Fibroblast of skin of left quadriceps (primary cell): Measurements from ENCODE around the gene YBX1.
"Not testable (repeated sequence)": the region's sequence is repeated elsewhere in the genome, so short reads cannot be mapped to it uniquely, and the experiment has no call there.

Source experiments
- DNase-seq, 2 experiments: peaks; one replicate each; pipeline ENCODE4 v3.0.0-alpha.2; 2013; ENCODE audit warnings: low read depth in 2 of 2

Gene YBX1

GRCh38 chr1:42681741-42682483, at the start of gene YBX1:
YBX1 (plus strand) TSS chr1:42682418; CDS start chr1:42682566, 148 bp downstream.
- DNase-seq: peak; percentile 98 to 99

GRCh38 chr1:42639116-42639515, 43.1 kb upstream of the YBX1 start:
- DNase-seq: no peak

GRCh38 chr1:42646056-42646455, 36.2 kb upstream of the YBX1 start:
- DNase-seq: no peak

- no peak for DNase-seq
Observed at GRCh38 chr1:42657201-42657600, 25.0 kb upstream of the YBX1 start.

- peak; percentile 75 for DNase-seq
Observed at GRCh38 chr1:42657981-42658876, 24.0 kb upstream of the YBX1 start, which contains the start of gene PPIH. PPIH (plus strand) TSS chr1:42658423; CDS start chr1:42658447, 24 bp downstream.

- no peak for DNase-seq
Observed at GRCh38 chr1:42658877-42659337, 23.3 kb upstream of the YBX1 start.

GRCh38 chr1:42660907-42661500, 21.2 kb upstream of the YBX1 start:
- DNase-seq: no peak

GRCh38 chr1:42669936-42670335, 12.3 kb upstream of the YBX1 start:
- DNase-seq: no peak

GRCh38 chr1:42670425-42670824, 11.8 kb upstream of the YBX1 start:
- DNase-seq: no peak

GRCh38 chr1:42674214-42674613, 8.0 kb upstream of the YBX1 start:
- DNase-seq: no peak

GRCh38 chr1:42674682-42675081, 7.5 kb upstream of the YBX1 start:
- DNase-seq: no peak

GRCh38 chr1:42675467-42675866, 6.8 kb upstream of the YBX1 start:
- no peak for DNase-seq

GRCh38 chr1:42676534-42677087, 5.6 kb upstream of the YBX1 start:
- no peak for DNase-seq

GRCh38 chr1:42679364-42679983, 2.7 kb upstream of the YBX1 start:
- DNase-seq: no peak

- DNase-seq: no peak
Observed at GRCh38 chr1:42680055-42680454, 2.2 kb upstream of the YBX1 start.

GRCh38 chr1:42680921-42681683, 1.1 kb upstream of the YBX1 start:
- DNase-seq: no peak

GRCh38 chr1:42682484-42682738, 193 bp downstream of the YBX1 start:
- DNase-seq: not testable (repeated sequence)

GRCh38 chr1:42682739-42683531, 717 bp downstream of the YBX1 start:
- DNase-seq: peak in 1 of 2 experiments; percentile 14

GRCh38 chr1:42684139-42684538, 1.9 kb downstream of the YBX1 start:
- DNase-seq: no peak

GRCh38 chr1:42686418-42686817, 4.2 kb downstream of the YBX1 start:
- DNase-seq: no peak
